ENCODE results near the gene IGFBP7.
A peak's percentile ranks its signal among the peaks of the same experiment; 100 is the strongest.
"Not testable (repeated sequence)": the region's sequence is repeated elsewhere in the genome, so short reads cannot be mapped to it uniquely, and the experiment has no call there.

IGFBP7 gene

DNA sequence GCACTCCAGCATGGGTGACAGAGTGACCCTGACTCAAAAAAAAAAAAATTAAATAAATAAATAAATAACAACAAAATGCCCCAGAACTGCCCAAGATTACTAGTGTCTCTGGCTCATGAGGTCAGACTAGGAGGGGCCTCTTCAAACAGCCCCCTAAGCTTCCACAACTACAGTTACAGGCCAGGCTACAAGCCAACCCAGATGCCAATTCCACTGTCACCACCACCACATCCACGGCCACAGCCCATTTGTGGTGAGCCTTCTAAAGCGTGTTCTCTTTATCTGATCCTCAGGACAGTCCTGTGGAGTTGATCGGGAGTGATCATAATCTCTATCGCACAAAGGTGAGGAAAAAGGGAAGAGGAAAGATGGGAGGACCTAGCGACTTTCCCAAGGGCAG is 36.6 kb downstream of the IGFBP7 start:
- Histone ChIP-seq H3K9me3 (ENCODE audit: control insufficient read depth, low read length) (no peaks in the 10 kb centered on the region), H3K27ac (ENCODE audit: low read depth, low read length, severe bottlenecking) (no peak overlapping the region), H3K4me1 (ENCODE audit: control insufficient read depth, insufficient read depth, low read length, poor library complexity, severe bottlenecking) (peaks cover 32% of the 10 kb centered on the region), H3K36me3 (ENCODE audit: control insufficient read depth, insufficient read depth, low read length) (peaks cover 16% of the 10 kb centered on the region), H3K4me3 (ENCODE audit: extremely low read depth, insufficient read depth, low read length, poor library complexity, severe bottlenecking) (no peak overlapping the region)
- 85 to 100% methylated on average over 3 to 5 of the region's 5 CpGs for WGBS, 2 experiments (ENCODE audit: insufficient coverage in 2 of 2)

DNA sequence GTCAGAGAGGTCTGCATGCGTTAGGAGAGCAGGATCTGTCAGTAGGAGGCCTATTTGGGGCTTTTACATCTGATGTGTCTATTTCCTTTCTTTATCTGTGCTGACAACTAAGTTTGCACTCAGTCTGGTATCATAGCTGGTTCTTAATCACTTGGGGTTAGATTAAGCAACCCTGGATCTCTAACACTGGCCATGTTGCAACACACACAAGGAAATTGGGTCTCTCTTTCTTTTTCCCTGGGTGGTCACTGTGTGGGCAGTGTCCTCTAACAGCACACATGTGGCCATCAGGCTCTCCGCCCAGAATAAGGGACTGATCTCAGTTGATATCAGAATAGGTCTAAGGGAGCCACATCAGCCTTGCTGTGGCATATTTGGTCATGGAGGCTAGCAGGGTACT is 38.9 kb downstream of the IGFBP7 start:
- Histone ChIP-seq H3K36me3 (ENCODE audit: control insufficient read depth, insufficient read depth, low read length) (peaks cover 21% of the 10 kb centered on the region), H3K9me3 (ENCODE audit: control insufficient read depth, low read length) (no peaks in the 10 kb centered on the region), H3K27ac (ENCODE audit: low read depth, low read length, severe bottlenecking) (no peak overlapping the region), H3K4me1 (ENCODE audit: control insufficient read depth, insufficient read depth, low read length, poor library complexity, severe bottlenecking) (peaks cover 28% of the 10 kb centered on the region), H3K4me3 (ENCODE audit: extremely low read depth, insufficient read depth, low read length, poor library complexity, severe bottlenecking) (no peak overlapping the region)
- WGBS, 2 experiments (ENCODE audit: insufficient coverage in 2 of 2), result 67 to 90% methylated on average over 1 to 2 of the region's 2 CpGs

DNA sequence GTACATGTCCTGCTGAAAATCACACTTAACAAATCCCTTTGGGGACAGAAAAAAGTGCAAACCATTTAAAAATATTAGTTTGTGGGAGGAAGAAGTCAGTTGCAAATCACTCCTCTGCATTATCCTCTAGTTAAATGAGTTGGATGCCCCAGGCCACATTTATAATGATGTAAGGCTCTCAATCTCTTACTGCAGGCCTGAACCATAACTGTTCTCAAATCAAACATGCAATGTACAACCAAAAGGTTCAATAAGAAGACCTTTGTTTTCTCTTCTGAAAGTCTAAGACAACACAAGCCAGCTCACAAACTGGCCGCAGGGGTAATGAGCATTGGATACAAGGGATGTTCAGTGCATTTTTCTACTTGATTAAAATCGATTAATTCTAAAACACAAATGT is 39.7 kb downstream of the IGFBP7 start:
- no peaks in the 10 kb centered on the region for H3K9me3 ChIP-seq (ENCODE audit: control insufficient read depth, low read length)
- H3K27ac ChIP-seq (ENCODE audit: low read depth, low read length, severe bottlenecking), result no peak overlapping the region
- WGBS, 2 experiments (ENCODE audit: insufficient coverage in 2 of 2), result no CpG with 5 or more reads among the region's 2 CpGs
- H3K36me3 ChIP-seq (ENCODE audit: control insufficient read depth, insufficient read depth, low read length), result peaks cover 20% of the 10 kb centered on the region
- H3K4me3 ChIP-seq (ENCODE audit: extremely low read depth, insufficient read depth, low read length, poor library complexity, severe bottlenecking), result no peak overlapping the region
- H3K4me1 ChIP-seq (ENCODE audit: control insufficient read depth, insufficient read depth, low read length, poor library complexity, severe bottlenecking), result peaks cover 30% of the 10 kb centered on the region

DNA sequence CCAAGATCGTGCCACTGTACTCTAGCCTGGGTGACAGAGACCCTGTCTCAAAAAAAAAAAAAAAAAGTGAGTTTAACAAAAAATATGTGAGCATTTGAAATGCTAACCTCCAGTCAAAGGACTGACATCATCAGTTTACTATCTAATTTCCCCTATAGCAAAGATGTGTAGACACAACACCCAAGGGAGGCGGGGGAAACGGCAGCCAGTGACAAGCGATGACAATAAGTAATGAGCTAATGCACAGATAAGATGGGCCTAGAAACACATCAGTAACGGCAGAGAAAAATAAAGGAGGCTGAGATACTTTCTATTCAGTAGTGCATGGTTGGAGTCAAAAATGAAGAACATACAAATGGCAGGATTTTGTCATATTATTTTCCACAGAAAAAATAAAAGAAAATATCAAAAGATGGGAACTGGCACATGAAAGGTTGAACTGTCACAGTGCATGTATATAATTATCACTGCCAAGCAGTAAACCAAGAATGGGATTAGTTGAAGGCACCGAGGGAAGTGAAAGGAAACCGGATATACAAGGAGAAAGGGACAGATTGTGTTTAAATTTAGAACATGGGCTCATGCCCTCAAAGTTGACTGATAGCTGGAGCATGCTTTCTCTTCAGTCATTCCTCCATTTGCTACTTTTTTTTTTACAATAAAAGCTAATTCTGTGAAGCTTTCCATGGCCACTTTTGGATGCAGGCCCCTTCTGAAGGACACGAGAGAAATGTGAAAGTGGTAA is 41.8 kb downstream of the IGFBP7 start:
- peaks cover 40% of the 10 kb centered on the region for H3K4me1 ChIP-seq (ENCODE audit: control insufficient read depth, insufficient read depth, low read length, poor library complexity, severe bottlenecking)
- H3K27ac ChIP-seq (ENCODE audit: low read depth, low read length, severe bottlenecking), result peak overlapping the region; percentile 47
- no peaks in the 10 kb centered on the region for H3K9me3 ChIP-seq (ENCODE audit: control insufficient read depth, low read length)
- H3K36me3 ChIP-seq (ENCODE audit: control insufficient read depth, insufficient read depth, low read length), result peaks cover 20% of the 10 kb centered on the region
- H3K4me3 ChIP-seq (ENCODE audit: extremely low read depth, insufficient read depth, low read length, poor library complexity, severe bottlenecking), result no peak overlapping the region
- WGBS, 2 experiments (ENCODE audit: insufficient coverage in 2 of 2), result 83 to 86% methylated on average over 4 to 6 of the region's 8 CpGs

DNA sequence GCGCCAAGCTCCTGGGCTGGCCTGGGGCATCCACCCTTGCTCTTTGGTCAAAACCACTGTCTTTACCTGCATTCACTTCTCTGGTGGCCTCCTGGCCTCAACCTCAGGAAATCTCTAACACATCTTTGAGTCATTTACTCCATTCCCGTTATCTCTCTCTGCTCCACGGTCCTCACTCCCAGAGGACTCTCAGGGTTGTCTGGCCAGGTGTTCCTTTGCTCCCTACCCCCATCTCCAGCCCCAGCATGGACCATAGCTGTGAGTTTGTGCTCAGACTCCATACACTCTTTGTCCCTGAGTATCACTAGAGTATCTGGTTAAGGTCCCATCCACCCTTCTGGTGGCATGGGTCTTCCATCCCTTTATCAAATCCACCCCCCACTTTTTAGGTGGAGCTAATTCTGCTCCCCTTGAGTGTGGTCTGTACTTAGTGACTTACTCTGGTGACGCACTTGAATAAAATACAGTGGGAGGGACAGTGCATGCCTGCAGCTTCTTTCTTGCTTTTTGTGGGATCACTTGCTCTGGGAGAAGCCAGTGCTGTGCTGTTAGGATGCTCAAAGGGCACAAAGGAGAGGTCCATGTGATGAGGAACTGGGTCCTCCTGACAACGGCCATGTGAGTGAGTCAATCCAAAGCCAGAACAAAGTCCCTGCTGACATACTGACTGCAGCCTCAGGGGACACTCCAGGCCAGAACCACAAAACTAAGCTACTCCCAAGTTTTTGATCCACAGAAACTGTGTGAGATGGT is 44.3 kb downstream of the IGFBP7 start:
- H3K9me3 ChIP-seq (ENCODE audit: control insufficient read depth, low read length), result no peaks in the 10 kb centered on the region
- peaks cover 15% of the 10 kb centered on the region for H3K36me3 ChIP-seq (ENCODE audit: control insufficient read depth, insufficient read depth, low read length)
- H3K27ac ChIP-seq (ENCODE audit: low read depth, low read length, severe bottlenecking), result no peak overlapping the region
- no peak overlapping the region for H3K4me3 ChIP-seq (ENCODE audit: extremely low read depth, insufficient read depth, low read length, poor library complexity, severe bottlenecking)
- H3K4me1 ChIP-seq (ENCODE audit: control insufficient read depth, insufficient read depth, low read length, poor library complexity, severe bottlenecking), result peaks cover 59% of the 10 kb centered on the region
- 92 to 96% methylated on average over 5 of the region's 5 CpGs for WGBS, 2 experiments (ENCODE audit: insufficient coverage in 2 of 2)

DNA sequence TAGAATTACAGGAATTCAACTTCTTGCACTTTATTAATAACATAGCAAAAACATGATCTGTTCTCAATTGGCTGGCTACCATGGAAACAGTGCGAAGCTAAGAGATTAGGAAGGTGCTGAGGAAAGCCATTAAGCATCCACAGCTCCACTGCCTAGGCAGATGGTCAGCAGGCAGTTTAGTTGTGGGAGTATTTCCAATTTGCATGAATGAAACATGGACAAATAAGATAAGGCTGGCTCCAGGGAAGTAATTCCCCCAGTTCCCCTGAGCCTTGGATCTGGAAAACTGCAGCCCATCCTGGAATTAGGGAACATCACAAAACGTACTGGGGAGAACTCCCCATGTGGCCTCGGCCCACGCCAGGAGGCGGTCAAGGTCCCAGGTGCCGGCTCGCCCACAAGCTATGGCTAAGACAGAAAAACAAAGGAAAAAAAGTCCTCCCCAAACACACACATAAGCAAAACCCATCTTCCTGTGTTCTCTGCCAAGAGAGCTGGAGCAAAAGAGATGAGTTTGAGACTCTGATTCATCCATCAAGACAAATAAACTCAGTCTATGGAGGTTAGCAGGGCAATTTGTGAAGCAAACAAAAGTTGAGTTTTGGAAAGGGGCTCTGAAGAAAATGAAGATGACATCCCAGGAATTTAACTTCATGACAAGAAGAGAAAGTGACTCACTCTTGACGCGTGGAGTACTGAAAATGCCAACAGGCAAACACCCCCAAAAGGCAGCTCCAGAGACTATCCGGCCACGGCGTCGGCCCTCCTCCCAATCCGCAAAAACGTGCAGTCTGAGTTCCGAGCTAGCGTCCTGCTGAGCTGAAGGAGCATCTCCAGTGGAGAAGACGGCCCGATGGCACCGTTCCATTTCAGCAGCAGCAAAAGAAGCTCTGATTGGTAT is 45.1 kb downstream of the IGFBP7 start:
- 90 to 92% methylated on average over 16 to 18 of the region's 20 CpGs for WGBS, 2 experiments (ENCODE audit: insufficient coverage in 2 of 2)

DNA sequence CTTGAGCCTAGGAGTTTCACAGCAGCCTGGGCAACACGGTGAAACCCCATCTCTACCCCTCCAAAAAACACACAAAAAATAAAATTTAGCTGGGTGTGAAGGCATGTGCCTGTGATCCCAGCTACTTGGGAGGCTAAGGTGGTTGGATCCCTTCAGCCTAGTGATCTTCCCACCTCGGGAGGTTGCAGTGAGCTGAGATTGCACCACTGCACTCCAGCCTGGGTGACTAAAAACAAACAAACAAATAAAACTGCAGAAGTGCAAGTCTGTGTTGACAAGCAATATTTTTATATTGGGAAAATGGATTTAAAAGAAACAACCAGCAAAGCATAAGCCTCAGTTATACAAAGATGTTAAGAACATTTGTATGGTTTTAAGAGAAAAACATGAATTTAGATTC is 46.1 kb downstream of the IGFBP7 start:
- H3K9me3 ChIP-seq (ENCODE audit: control insufficient read depth, low read length), result no peaks in the 10 kb centered on the region
- peaks cover 56% of the 10 kb centered on the region for H3K4me1 ChIP-seq (ENCODE audit: control insufficient read depth, insufficient read depth, low read length, poor library complexity, severe bottlenecking)
- no peak overlapping the region for H3K4me3 ChIP-seq (ENCODE audit: extremely low read depth, insufficient read depth, low read length, poor library complexity, severe bottlenecking)
- peaks cover 22% of the 10 kb centered on the region for H3K36me3 ChIP-seq (ENCODE audit: control insufficient read depth, insufficient read depth, low read length)
- no peak overlapping the region for H3K27ac ChIP-seq (ENCODE audit: low read depth, low read length, severe bottlenecking)
- no CpG with 5 or more reads among the region's 2 CpGs for WGBS, 2 experiments (ENCODE audit: insufficient coverage in 2 of 2)

More for the DNA sequence above, 45.1 kb downstream of the IGFBP7 start:
- peak overlapping the region; percentile 36 for H3K27ac ChIP-seq (ENCODE audit: low read depth, low read length, severe bottlenecking)
- peaks cover 56% of the 10 kb centered on the region for H3K4me1 ChIP-seq (ENCODE audit: control insufficient read depth, insufficient read depth, low read length, poor library complexity, severe bottlenecking)
- H3K9me3 ChIP-seq (ENCODE audit: control insufficient read depth, low read length), result no peaks in the 10 kb centered on the region
- H3K4me3 ChIP-seq (ENCODE audit: extremely low read depth, insufficient read depth, low read length, poor library complexity, severe bottlenecking), result no peak overlapping the region
- peaks cover 18% of the 10 kb centered on the region for H3K36me3 ChIP-seq (ENCODE audit: control insufficient read depth, insufficient read depth, low read length)

DNA sequence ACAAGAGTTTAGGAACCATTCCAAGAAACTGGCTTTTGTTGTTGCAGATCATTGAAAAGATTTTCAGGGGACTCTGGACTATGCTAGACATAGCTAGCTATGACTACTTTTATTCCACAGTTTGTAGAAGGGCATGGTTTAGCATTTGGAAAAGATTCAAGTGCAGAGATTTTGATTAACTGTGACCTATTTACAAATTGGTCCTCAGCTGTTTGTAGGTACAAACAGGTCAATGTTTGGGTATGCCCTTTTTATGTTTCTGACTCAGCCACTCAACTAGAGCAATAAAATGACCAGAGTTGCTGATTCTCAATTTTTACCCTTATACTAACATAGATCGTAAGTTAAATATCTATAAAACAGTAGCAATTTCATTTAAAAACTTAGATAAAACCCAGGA is 46.7 kb downstream of the IGFBP7 start:
- WGBS, 2 experiments (ENCODE audit: insufficient coverage in 2 of 2), result no CpG with 5 or more reads among the region's 1 CpG
- no peak overlapping the region for H3K27ac ChIP-seq (ENCODE audit: low read depth, low read length, severe bottlenecking)
- no peak overlapping the region for H3K4me3 ChIP-seq (ENCODE audit: extremely low read depth, insufficient read depth, low read length, poor library complexity, severe bottlenecking)
- peaks cover 22% of the 10 kb centered on the region for H3K36me3 ChIP-seq (ENCODE audit: control insufficient read depth, insufficient read depth, low read length)
- H3K4me1 ChIP-seq (ENCODE audit: control insufficient read depth, insufficient read depth, low read length, poor library complexity, severe bottlenecking), result peaks cover 52% of the 10 kb centered on the region
- H3K9me3 ChIP-seq (ENCODE audit: control insufficient read depth, low read length), result no peaks in the 10 kb centered on the region

DNA sequence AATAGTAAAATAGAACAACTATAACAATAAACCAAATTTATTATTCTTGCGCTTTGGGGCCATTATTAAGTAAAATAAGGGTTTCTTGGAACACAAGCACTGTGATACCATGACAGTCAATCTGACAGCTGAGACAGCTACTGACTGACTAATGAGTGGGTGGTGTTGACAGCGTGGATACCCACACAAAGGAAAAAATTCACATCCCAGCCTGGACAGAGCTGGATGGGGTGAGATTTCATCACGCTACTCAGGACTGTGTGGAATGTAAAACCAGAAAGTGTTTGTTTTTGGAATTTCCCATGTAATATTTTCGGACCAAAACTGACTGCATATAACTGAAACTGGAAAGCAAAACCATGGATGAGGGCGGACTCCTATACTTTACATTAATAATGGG is 48.8 kb downstream of the IGFBP7 start:
- Histone ChIP-seq H3K27ac (ENCODE audit: low read depth, low read length, severe bottlenecking) (no peak overlapping the region), H3K36me3 (ENCODE audit: control insufficient read depth, insufficient read depth, low read length) (peaks cover 17% of the 10 kb centered on the region), H3K4me3 (ENCODE audit: extremely low read depth, insufficient read depth, low read length, poor library complexity, severe bottlenecking) (no peak overlapping the region), H3K9me3 (ENCODE audit: control insufficient read depth, low read length) (no peaks in the 10 kb centered on the region), H3K4me1 (ENCODE audit: control insufficient read depth, insufficient read depth, low read length, poor library complexity, severe bottlenecking) (peaks cover 63% of the 10 kb centered on the region)
- 100% methylated on average over 1 of the region's 5 CpGs for WGBS, 2 experiments (ENCODE audit: insufficient coverage in 2 of 2)

DNA sequence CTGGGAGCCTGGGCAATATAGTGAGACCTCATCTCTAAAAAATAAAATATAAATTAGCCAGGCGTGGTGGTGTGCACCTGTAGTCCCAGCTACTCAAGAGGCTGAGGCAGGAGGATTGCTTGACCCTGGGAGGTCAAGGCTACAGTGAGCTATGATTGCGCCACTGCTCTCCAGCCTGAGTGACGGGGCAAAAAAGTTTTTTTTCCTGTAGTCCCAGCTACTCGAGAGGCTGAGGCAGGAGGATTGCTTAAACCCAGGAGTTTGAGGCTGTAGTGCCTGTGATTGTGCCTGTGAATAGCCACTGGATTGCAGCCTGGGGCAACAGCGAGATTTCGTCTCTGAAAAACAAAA is 49.5 kb downstream of the IGFBP7 start:
- H3K4me1 ChIP-seq (ENCODE audit: control insufficient read depth, insufficient read depth, low read length, poor library complexity, severe bottlenecking), result peaks cover 64% of the 10 kb centered on the region
- H3K9me3 ChIP-seq (ENCODE audit: control insufficient read depth, low read length); H3K27ac ChIP-seq (ENCODE audit: low read depth, low read length, severe bottlenecking); H3K4me3 ChIP-seq (ENCODE audit: extremely low read depth, insufficient read depth, low read length, poor library complexity, severe bottlenecking): not testable (repeated sequence)
- WGBS, 2 experiments (ENCODE audit: insufficient coverage in 2 of 2), result 93 to 100% methylated on average over 4 to 6 of the region's 6 CpGs
- peaks cover 17% of the 10 kb centered on the region for H3K36me3 ChIP-seq (ENCODE audit: control insufficient read depth, insufficient read depth, low read length)
